ENCODE data around the gene IFNL3. TPM values are rescaled to one million over a fixed set of nuclear protein-coding genes. Genes with fewer than 3 reads are reported as not detected.
A peak's percentile ranks its signal among the peaks of the same experiment; 100 is the strongest.
"Not testable (repeated sequence)": the region's sequence is repeated elsewhere in the genome, so short reads cannot be mapped to it uniquely, and the experiment has no call there.

The IFNL3 gene
- total and polyA plus RNA-seq, 2 of the 13 experiments (the other 11 are each of a cell fraction or from before 2014, with no cell fraction given) = not detected

GRCh38 chr19:39223703-39224279 lies 21.0 kb downstream of the IFNL3 start (continued):
- no peak for TF ChIP-seq NR2C2 (CRISPR knock-in tag; IDR thresholded peaks at IDR 0.05; ENCODE audit: borderline replicate concordance)
- TF ChIP-seq TRIM24 (CRISPR knock-in tag; IDR thresholded peaks at IDR 0.05) = no peak
- no peak for TF ChIP-seq HMGXB3 (CRISPR knock-in tag; IDR thresholded peaks at IDR 0.05; ENCODE audit: borderline replicate concordance)
- TF ChIP-seq ZNF674 (CRISPR knock-in tag; IDR thresholded peaks at IDR 0.05; ENCODE audit: low read depth) = no peak
- peak; percentile 85 for TF ChIP-seq RFX5 (IDR thresholded peaks at IDR 0.05; ENCODE audit: low read depth, low read length)

DNA sequence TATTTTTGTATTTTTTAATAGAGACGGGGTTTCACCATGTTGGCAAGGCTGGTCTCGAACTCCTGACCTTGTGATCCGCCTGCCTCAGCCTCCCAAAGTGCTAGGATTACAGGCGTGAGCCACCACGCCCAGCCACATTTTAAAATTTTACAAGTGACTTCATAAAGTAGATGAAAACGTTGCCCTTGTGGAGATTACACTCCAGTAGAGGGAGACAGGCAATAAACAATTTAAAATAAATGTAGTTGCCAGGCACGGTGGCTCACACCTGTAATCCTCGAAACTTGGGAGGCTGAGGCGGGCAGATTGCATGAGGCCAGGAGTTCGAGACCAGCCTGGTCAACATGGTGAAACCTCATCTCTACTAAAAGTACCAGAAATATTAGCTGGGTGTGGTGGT lies 25.7 kb downstream of the IFNL3 start:
- H3K9ac ChIP-seq (ENCODE audit: insufficient read depth, low read depth, low read length); intact Hi-C loops (cut with micrococcal nuclease; ENCODE audit: unreplicated experiment); CTCF ChIA-PET (ENCODE audit: low intra/inter-chr PET ratio, low total read pairs); H3K4me3 ChIP-seq (replicated peaks in 1 of 3; ENCODE audit: insufficient read depth in 1 of 3, low read depth in 2 of 3, low read length in 3 of 3); H3K4me1 ChIP-seq (ENCODE audit: insufficient read depth, low read length); H3K9me3 ChIP-seq (ENCODE audit: low read length); BruUV-seq (replicated peaks); H4K20me1 ChIP-seq (ENCODE audit: insufficient read depth, low read length); in situ Hi-C loops (cut with HindIII; ENCODE audit: extremely low pct_ligation_motif_present, low pct_unique_long_range_greater_than_20kb); H3K36me3 ChIP-seq (replicated peaks in 1 of 2; ENCODE audit: control insufficient read depth in 1 of 2, insufficient read depth in 2 of 2, low read length in 2 of 2); H2AFZ ChIP-seq (ENCODE audit: low read length); H3K4me2 ChIP-seq (ENCODE audit: low read depth, low read length); FAIRE-seq; H3K79me2 ChIP-seq (ENCODE audit: insufficient read depth, low read length); ATAC-seq; H3K27ac ChIP-seq (ENCODE audit: extremely low read length, insufficient read depth, low read length); H3K27me3 ChIP-seq (ENCODE audit: control insufficient read depth in 1 of 2, insufficient read depth in 2 of 2, low read length in 2 of 2); DNase-seq (ENCODE audit: low spot score); POLR2A ChIA-PET: not testable (repeated sequence)
- peak; percentile 19; the same call in 1 of the 2 replicates for TF ChIP-seq STAG1 (CRISPR knock-in tag; IDR thresholded peaks at IDR 0.05)
- 21% methylated on average over 10 of the region's 10 CpGs for WGBS (ENCODE audit: low lambda C conversion rate)
